Measurements from ENCODE around the gene NDRG4. TPM values are rescaled to one million over a fixed set of nuclear protein-coding genes. Genes with fewer than 3 reads are reported as not detected.

Gene NDRG4
- polyA plus RNA-seq, 1 of the 3 experiments (the other 2 are of a cell fraction) = 52.0 TPM

DNA sequence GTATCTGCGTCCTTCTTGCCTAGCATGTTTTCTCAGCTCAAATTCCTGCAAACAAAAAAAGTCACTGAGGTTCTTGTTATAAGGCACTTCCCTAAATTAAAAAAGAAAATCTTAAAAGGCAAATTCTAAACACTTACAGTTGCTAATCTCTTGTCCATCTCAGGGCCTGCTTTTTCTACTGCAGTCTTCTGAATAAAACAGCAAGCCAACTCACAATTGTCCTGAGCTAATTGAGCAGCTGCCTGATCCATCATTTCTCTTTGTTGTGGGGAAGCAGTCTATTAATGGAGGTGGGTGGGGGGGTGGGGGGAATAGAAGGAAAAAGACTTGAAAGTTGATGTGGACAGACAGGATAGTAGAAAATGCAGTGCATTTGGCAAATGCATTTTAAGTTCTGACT is 42.3 kb downstream of the NDRG4 start:
- 96% methylated on average over 1 of the region's 1 CpG for WGBS (ENCODE audit: low lambda C conversion rate)
- POLR2A ChIA-PET = interaction anchor here (0.8 kb wide), 1 partner anchor 18 kb away, joined by 3 read pairs; no protein-coding TSS in a partner anchor
- CTCF ChIA-PET = interaction anchor here (1.0 to 2.8 kb wide), 4 partner anchors 11 to 31 kb away, joined by 3 to 9 read pairs (median 4); no protein-coding TSS in a partner anchor

More for the DNA sequence above, 42.3 kb downstream of the NDRG4 start:
- H2AFZ ChIP-seq (ENCODE audit: low read depth) = no peak overlapping the region
- H3K9ac ChIP-seq = no peak overlapping the region
- H3F3A ChIP-seq (replicated peaks; ENCODE audit: insufficient read depth) = peaks cover 4% of the 10 kb centered on the region
- H3K36me3 ChIP-seq (replicated peaks in 1 of 2; ENCODE audit: control insufficient read depth in 1 of 2, insufficient read depth in 2 of 2, low read length in 1 of 2) = peaks cover 91 to 96% of the 10 kb centered on the region in 2 experiments
- H3K4me3 ChIP-seq (ENCODE audit: low read depth in 2 of 2, low read length in 1 of 2) = no peak overlapping the region
- H3K27me3 ChIP-seq (ENCODE audit: insufficient read depth) = no peaks in the 10 kb centered on the region
- no peaks in the 10 kb centered on the region for H3K9me2 ChIP-seq
- no peaks in the 10 kb centered on the region; the same call in 1 of the 2 replicates for H4K20me1 ChIP-seq (ENCODE audit: insufficient read depth)
- H3K4me2 ChIP-seq = no peak overlapping the region
- H3K4me1 ChIP-seq (ENCODE audit: control insufficient read depth in 1 of 2, insufficient read depth in 2 of 2, low read depth in 1 of 2, low read length in 1 of 2) = 0 out of 4 replicates have a peak, but pooled peaks cover 0 to 4% of the 10 kb centered on the region in 2 experiments
- no peak for DNase-seq
- H3K79me2 ChIP-seq (ENCODE audit: insufficient read depth) = peaks cover 6% of the 10 kb centered on the region; the same call in 1 of the 2 replicates
- H3K27ac ChIP-seq (ENCODE audit: low read depth in 2 of 2, low read length in 1 of 2) = no peak overlapping the region
- H3K9me3 ChIP-seq = no peaks in the 10 kb centered on the region
- TF ChIP-seq, protein P1, sequence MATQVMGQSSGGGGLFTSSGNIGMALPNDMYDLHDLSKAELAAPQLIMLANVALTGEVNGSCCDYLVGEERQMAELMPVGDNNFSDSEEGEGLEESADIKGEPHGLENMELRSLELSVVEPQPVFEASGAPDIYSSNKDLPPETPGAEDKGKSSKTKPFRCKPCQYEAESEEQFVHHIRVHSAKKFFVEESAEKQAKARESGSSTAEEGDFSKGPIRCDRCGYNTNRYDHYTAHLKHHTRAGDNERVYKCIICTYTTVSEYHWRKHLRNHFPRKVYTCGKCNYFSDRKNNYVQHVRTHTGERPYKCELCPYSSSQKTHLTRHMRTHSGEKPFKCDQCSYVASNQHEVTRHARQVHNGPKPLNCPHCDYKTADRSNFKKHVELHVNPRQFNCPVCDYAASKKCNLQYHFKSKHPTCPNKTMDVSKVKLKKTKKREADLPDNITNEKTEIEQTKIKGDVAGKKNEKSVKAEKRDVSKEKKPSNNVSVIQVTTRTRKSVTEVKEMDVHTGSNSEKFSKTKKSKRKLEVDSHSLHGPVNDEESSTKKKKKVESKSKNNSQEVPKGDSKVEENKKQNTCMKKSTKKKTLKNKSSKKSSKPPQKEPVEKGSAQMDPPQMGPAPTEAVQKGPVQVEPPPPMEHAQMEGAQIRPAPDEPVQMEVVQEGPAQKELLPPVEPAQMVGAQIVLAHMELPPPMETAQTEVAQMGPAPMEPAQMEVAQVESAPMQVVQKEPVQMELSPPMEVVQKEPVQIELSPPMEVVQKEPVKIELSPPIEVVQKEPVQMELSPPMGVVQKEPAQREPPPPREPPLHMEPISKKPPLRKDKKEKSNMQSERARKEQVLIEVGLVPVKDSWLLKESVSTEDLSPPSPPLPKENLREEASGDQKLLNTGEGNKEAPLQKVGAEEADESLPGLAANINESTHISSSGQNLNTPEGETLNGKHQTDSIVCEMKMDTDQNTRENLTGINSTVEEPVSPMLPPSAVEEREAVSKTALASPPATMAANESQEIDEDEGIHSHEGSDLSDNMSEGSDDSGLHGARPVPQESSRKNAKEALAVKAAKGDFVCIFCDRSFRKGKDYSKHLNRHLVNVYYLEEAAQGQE (IDR thresholded peaks at IDR 0.05; ENCODE audit: low read depth, low read length) = no peak
- TF ChIP-seq MXI1 (IDR thresholded peaks at IDR 0.05; ENCODE audit: low read depth, low read length) (no peak), RFX5 (IDR thresholded peaks at IDR 0.05; ENCODE audit: low read length) (no peak), GABPA (IDR thresholded peaks at IDR 0.05; ENCODE audit: low read depth) (no peak), FOXJ3 (CRISPR knock-in tag; IDR thresholded peaks at IDR 0.05) (no peak), EZH2phosphoT487 (IDR thresholded peaks at IDR 0.05; ENCODE audit: borderline replicate concordance, low read depth) (no peak), RCOR1 (IDR thresholded peaks at IDR 0.05; ENCODE audit: low read length) (no peak), MEF2A (IDR thresholded peaks at IDR 0.05; ENCODE audit: borderline replicate concordance, low read depth) (no peak), FOSL2 (IDR thresholded peaks at IDR 0.05; ENCODE audit: borderline replicate concordance, low read depth) (no peak), EP300 (IDR thresholded peaks at IDR 0.05; ENCODE audit: borderline replicate concordance in 1 of 2, low read depth in 1 of 2, low read length in 1 of 2) (no peak), YY1 (IDR thresholded peaks at IDR 0.05; ENCODE audit: low read depth) (no peak), NRF1 (IDR thresholded peaks at IDR 0.05; ENCODE audit: low read depth, low read length) (no peak), CHD2 (IDR thresholded peaks at IDR 0.05; ENCODE audit: low read length, partially characterized antibody) (no peak)
- TF ChIP-seq, protein P2, sequence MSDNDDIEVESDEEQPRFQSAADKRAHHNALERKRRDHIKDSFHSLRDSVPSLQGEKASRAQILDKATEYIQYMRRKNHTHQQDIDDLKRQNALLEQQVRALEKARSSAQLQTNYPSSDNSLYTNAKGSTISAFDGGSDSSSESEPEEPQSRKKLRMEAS (IDR thresholded peaks at IDR 0.05; ENCODE audit: low read depth) = no peak
- TF ChIP-seq, protein P3, sequence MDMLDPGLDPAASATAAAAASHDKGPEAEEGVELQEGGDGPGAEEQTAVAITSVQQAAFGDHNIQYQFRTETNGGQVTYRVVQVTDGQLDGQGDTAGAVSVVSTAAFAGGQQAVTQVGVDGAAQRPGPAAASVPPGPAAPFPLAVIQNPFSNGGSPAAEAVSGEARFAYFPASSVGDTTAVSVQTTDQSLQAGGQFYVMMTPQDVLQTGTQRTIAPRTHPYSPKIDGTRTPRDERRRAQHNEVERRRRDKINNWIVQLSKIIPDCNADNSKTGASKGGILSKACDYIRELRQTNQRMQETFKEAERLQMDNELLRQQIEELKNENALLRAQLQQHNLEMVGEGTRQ (IDR thresholded peaks at IDR 0.05; ENCODE audit: borderline replicate concordance, low read depth, low read length) = no peak
- TF ChIP-seq, protein P4, sequence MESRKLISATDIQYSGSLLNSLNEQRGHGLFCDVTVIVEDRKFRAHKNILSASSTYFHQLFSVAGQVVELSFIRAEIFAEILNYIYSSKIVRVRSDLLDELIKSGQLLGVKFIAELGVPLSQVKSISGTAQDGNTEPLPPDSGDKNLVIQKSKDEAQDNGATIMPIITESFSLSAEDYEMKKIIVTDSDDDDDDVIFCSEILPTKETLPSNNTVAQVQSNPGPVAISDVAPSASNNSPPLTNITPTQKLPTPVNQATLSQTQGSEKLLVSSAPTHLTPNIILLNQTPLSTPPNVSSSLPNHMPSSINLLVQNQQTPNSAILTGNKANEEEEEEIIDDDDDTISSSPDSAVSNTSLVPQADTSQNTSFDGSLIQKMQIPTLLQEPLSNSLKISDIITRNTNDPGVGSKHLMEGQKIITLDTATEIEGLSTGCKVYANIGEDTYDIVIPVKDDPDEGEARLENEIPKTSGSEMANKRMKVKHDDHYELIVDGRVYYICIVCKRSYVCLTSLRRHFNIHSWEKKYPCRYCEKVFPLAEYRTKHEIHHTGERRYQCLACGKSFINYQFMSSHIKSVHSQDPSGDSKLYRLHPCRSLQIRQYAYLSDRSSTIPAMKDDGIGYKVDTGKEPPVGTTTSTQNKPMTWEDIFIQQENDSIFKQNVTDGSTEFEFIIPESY (IDR thresholded peaks at IDR 0.05; ENCODE audit: borderline replicate concordance, low read depth) = no peak
- TF ChIP-seq, protein P5, sequence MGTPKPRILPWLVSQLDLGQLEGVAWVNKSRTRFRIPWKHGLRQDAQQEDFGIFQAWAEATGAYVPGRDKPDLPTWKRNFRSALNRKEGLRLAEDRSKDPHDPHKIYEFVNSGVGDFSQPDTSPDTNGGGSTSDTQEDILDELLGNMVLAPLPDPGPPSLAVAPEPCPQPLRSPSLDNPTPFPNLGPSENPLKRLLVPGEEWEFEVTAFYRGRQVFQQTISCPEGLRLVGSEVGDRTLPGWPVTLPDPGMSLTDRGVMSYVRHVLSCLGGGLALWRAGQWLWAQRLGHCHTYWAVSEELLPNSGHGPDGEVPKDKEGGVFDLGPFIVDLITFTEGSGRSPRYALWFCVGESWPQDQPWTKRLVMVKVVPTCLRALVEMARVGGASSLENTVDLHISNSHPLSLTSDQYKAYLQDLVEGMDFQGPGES (IDR thresholded peaks at IDR 0.05; ENCODE audit: low read depth, low read length) = no peak
- TF ChIP-seq, protein P6, sequence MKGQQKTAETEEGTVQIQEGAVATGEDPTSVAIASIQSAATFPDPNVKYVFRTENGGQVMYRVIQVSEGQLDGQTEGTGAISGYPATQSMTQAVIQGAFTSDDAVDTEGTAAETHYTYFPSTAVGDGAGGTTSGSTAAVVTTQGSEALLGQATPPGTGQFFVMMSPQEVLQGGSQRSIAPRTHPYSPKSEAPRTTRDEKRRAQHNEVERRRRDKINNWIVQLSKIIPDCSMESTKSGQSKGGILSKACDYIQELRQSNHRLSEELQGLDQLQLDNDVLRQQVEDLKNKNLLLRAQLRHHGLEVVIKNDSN (IDR thresholded peaks at IDR 0.05; ENCODE audit: borderline replicate concordance, low read depth) = no peak
- TF ChIP-seq, protein P7, sequence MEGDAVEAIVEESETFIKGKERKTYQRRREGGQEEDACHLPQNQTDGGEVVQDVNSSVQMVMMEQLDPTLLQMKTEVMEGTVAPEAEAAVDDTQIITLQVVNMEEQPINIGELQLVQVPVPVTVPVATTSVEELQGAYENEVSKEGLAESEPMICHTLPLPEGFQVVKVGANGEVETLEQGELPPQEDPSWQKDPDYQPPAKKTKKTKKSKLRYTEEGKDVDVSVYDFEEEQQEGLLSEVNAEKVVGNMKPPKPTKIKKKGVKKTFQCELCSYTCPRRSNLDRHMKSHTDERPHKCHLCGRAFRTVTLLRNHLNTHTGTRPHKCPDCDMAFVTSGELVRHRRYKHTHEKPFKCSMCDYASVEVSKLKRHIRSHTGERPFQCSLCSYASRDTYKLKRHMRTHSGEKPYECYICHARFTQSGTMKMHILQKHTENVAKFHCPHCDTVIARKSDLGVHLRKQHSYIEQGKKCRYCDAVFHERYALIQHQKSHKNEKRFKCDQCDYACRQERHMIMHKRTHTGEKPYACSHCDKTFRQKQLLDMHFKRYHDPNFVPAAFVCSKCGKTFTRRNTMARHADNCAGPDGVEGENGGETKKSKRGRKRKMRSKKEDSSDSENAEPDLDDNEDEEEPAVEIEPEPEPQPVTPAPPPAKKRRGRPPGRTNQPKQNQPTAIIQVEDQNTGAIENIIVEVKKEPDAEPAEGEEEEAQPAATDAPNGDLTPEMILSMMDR (IDR thresholded peaks at IDR 0.05) = no peak

Data from SK-N-SH (cell line).